Muscle layer of duodenum (tissue), 2 donors: ENCODE data around the gene SCUBE2.

ENCODE experiments used
- H3K27ac ChIP-seq: one replicate; pipeline ENCODE4 v1.7.0; 2013; ENCODE audit warnings: mild to moderate bottlenecking, low read length
- H3K27me3 ChIP-seq: one replicate; pipeline ENCODE4 v1.7.0; 2013; ENCODE audit warnings: low read depth, mild to moderate bottlenecking, control low read depth, low read length
- H3K36me3 ChIP-seq, 2 donors: one replicate each; pipeline ENCODE4 v1.7.0; 2013; ENCODE audit warnings: low read length in 2 of 2, control low read depth in 1 of 2, mild to moderate bottlenecking in 1 of 2; ENCODE audit not compliant: insufficient read depth in 2 of 2, control insufficient read depth in 1 of 2
- H3K4me1 ChIP-seq, 2 donors: one replicate each; pipeline ENCODE4 v1.7.0; 2013; ENCODE audit warnings: low read length in 2 of 2, mild to moderate bottlenecking in 2 of 2, control low read depth in 1 of 2, moderate library complexity in 1 of 2; ENCODE audit not compliant: insufficient read depth in 2 of 2, control insufficient read depth in 1 of 2
- H3K4me3 ChIP-seq, 2 donors: one replicate each; pipeline ENCODE4 v1.7.0; 2013; ENCODE audit warnings: low read length in 2 of 2, low read depth in 1 of 2, mild to moderate bottlenecking in 1 of 2
- H3K9me3 ChIP-seq, 2 donors: one replicate each; pipeline ENCODE4 v1.7.0; 2013; ENCODE audit warnings: low read length in 2 of 2, control low read depth in 1 of 2, mild to moderate bottlenecking in 1 of 2; ENCODE audit not compliant: control insufficient read depth in 1 of 2
- donor health status: healthy.

The SCUBE2 gene

DNA sequence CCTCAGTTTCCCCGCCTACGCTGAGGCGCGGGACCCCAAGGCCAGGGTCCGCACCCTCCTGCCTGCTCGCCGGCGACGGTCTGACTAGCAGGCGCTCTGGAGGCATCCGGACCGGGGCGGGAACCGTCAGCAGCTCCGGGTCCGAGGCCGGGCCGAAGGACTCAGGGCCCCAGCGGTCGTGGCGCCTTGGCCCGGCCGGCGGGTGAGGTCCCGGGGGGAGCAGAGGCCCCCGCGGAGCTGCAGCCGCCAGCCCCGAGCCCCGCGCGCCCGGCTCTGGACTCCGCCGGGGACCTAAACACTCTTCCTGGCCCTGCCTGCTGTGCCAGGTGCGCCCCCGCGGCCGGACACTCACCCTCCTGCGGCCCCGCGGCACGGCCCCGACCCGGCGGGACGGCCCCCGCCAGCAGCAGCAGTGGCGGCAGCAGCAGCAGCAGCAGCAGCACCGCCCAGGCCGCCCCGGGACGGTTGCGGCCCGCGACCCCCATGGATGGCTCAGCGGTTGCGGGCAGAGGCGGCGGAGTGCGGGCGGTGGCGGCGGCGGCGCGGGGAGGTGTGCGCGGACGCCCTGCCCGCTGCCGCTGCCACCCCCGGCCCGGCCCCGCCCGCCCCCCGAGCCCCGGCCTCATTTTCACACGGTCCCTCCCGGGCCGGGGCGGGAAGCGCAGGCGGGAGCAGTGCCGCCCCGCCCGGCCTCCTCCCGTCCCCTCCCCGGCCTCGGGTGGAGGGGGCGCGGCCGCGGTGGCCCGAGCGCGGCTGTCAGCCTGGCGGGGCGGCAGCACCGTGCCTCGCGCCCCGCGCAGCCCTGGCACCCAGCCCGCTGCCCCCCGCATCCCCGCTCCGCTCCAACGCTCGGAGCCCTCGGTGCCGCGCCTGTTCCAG lies at the start of gene SCUBE2:
TSS of gene SCUBE2 (minus strand) at position 556 of the 879 bp plus-strand sequence. CDS start at position 485, 71 bp downstream.
- Histone ChIP-seq H3K27me3 (no peaks in the 10 kb centered on the region), H3K36me3 (no peaks in the 10 kb centered on the region), H3K4me1 (no peaks in the 10 kb centered on the region), H3K27ac (no peak within 1 kb of the TSS), H3K4me3 (peak within 1 kb of the TSS; percentile 46 to 75), H3K9me3 (no peaks in the 10 kb centered on the region)

DNA sequence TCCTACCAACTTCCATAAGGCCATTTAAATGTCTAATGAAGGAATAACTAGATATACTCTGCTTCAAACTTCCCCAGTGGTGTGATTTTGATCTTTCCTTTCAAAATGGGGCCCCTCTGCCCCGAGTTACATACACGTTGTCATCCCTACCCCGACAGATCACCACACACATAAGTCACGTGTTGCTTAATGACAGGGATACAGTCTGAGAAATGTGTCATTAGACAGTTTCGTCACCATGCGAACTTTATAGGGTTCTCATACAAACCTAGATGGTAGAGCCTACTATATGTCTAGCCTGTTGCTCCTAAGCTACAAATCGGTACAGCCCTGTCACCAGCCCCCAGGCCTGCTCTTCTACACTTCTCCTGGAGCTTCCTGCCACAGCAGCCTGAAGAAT lies 49.8 kb upstream of the SCUBE2 start:
- Histone ChIP-seq H3K36me3 (peaks cover 33 to 71% of the 10 kb centered on the region in 2 donors), H3K27me3 (no peaks in the 10 kb centered on the region), H3K4me3 (no peak overlapping the region), H3K9me3 (no peaks in the 10 kb centered on the region), H3K27ac (no peak overlapping the region), H3K4me1 (peaks cover 3 to 19% of the 10 kb centered on the region in 2 donors)

DNA sequence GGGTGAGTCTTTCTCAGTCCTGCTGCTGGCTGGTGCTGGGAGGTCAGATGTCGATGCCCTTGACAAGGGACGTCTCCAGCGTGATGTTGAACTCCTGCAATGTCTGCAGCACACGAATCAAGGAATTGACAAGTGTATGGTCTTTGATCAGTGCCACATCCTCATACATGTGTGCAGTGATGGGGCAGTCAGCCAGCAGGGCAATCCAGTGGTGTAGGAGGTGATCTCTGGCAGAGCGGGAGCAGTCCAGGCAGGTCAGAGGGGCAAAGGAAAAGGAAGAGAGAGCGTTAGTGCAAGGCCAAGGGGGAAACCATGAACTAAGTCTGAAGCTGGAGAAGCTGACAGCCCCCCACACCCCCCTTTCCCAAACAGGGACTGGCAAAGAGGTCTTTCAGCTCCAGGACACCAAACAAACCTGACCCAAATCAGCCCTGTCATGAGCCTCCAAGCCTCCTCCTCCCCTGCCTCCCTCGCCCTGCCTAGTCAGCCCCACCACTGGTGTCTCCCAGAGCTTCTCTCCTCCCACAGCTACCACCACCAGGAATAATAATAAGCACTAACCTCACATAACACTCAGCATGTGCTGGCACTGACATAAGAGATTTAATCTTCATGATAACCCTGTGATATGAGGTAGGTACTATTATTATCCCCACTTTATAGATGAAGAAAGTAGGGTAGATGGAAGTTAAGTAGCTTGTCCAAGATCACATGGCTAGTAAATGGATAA lies 48.4 kb upstream of the SCUBE2 start:
- Histone ChIP-seq H3K36me3 (peaks cover 23 to 57% of the 10 kb centered on the region in 2 donors), H3K4me3 (no peak overlapping the region), H3K27ac (no peak overlapping the region)

DNA sequence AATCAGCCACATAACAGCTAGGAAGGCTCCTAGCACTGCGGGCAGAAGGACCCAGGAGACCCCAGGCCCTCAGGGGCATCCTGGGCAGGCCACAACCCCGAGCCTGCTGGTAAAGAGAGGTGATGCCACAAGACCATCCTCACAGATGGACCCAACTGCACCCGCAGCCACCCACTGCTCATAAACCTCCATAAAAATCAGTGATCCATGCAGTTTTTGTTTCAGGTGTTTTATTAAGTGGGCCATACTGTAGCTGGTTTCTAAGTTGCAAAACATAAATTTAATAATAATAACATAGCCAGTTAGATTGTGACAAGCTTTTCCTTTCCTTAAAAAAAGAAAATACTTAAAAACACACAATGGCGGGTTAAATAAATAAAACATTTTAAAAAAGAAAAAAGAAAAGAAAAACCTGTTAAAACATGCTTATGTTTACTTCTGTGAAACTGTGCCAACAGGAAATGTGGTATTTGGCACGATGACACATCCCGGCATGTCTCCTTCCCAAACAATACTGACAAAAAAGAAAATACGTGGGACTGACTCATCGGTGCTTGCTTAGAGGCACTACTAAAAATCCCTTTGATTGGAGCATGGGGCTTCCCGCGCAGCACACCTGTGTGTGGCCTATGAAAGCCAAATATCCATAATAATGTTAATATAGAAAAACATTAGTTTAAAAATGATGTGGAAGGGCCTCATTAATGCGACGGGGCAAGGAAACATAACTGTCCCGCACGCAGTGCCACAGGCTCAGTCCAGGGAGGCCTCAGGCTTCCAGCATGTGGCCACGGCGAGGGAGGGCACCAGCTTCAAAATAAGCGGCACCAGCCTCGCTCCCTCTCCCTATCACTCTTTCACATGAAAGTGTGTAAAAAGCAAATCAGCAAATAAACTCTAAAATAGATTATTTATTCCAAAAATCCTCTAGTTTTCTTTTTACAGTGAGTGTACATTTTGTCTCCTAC lies 47.5 kb upstream of the SCUBE2 start:
- peak overlapping the region; percentile 26 for H3K27ac ChIP-seq

More for the DNA sequence above, 48.4 kb upstream of the SCUBE2 start:
- Histone ChIP-seq H3K27me3 (no peaks in the 10 kb centered on the region), H3K4me1 (peaks cover 3 to 19% of the 10 kb centered on the region in 2 donors), H3K9me3 (no peaks in the 10 kb centered on the region)

DNA sequence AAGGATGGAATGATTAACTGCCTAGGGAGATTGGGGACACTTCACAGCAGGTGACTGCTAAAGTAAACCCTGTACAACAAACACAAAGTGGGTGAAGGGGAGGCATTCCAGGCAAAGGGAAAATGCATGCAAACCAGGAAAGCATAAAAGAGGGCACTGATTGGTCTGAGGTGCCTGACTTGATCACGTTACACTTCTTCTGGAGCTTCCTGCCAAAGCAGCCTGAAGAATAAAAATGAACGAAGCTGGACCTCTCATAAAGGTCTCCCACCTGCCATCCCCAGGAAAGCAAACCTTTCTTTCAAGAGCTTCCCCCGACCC lies 46.7 kb upstream of the SCUBE2 start:
- peaks cover 3 to 19% of the 10 kb centered on the region in 2 donors for H3K4me1 ChIP-seq
- no peaks in the 10 kb centered on the region for H3K9me3 ChIP-seq
- no peaks in the 10 kb centered on the region for H3K27me3 ChIP-seq
- peaks cover 16 to 41% of the 10 kb centered on the region in 2 donors for H3K36me3 ChIP-seq
- H3K4me3 ChIP-seq: no peak overlapping the region
- H3K27ac ChIP-seq: peak overlapping the region; percentile 26

More for the DNA sequence above, 47.5 kb upstream of the SCUBE2 start:
- H3K36me3 ChIP-seq: peaks cover 22 to 48% of the 10 kb centered on the region in 2 donors
- no peaks in the 10 kb centered on the region for H3K9me3 ChIP-seq
- peaks cover 3 to 19% of the 10 kb centered on the region in 2 donors for H3K4me1 ChIP-seq
- no peak overlapping the region for H3K4me3 ChIP-seq
- H3K27me3 ChIP-seq: no peaks in the 10 kb centered on the region

DNA sequence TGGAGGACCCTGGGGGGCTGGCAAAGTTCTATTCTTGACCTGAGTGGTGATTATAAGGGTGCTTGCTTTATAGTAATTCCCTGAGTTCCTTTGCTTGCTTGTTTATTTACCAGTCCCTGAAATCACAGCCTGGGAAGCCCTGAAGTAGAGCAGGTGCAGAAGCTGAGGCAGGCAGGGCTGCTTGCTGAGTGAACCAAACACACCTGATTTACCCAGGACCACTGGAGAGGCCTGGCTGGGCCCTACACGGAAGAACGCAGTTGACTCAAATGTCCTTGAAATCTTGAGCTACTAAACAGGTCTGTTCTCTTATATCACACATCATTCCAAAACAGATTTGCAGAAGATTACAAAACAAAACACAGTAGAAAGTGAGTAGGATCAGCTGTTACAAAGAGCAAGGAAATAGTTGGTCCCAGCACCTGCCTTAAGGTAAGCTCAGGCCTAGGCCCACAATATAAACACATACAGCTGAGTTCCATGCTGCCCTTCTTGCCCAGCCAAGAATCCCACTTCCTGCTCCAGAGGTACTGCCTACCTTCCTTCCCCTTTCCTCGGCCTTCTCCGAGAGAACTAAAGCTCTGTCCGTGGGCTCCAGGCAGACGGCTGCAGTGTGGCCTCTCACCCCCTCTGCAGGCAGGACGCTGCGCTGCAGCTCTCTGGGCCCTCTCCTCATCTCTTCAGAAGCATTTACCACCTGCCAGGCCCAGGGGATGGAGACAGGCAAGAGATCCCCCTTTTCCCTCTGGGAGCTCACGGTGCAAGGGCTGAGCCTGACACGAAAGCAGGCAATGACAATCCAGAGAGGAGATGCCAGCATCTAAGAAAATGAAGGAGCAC lies 46.1 kb upstream of the SCUBE2 start:
- H3K4me3 ChIP-seq: no peak overlapping the region
- H3K27me3 ChIP-seq: no peaks in the 10 kb centered on the region
- no peaks in the 10 kb centered on the region for H3K9me3 ChIP-seq
- H3K27ac ChIP-seq: peak overlapping the region; percentile 25
- H3K4me1 ChIP-seq: peaks cover 3 to 19% of the 10 kb centered on the region in 2 donors
- H3K36me3 ChIP-seq: peaks cover 12 to 36% of the 10 kb centered on the region in 2 donors

DNA sequence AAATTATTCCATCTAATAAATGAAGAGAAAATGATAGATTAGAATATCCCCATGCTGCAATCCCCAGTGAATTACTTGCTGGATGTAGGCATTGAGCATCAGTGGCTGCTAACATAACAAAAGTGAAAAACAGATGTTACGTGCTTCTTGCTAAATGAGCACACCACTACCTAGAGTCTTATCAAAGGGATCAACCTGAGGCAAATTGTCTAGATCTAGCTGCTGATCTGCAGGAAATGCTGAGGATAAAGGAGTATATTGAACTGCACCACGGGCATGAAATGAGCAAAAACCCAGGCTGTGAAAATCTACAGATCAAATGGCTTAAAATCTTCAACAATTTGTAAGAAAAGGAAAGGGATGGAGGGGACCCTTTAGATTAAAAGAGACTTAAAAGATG lies 45.3 kb upstream of the SCUBE2 start:
- Histone ChIP-seq H3K4me1 (peaks cover 3 to 19% of the 10 kb centered on the region in 2 donors), H3K36me3 (peaks cover 4 to 29% of the 10 kb centered on the region in 2 donors), H3K9me3 (no peaks in the 10 kb centered on the region), H3K27ac (no peak overlapping the region), H3K4me3 (no peak overlapping the region), H3K27me3 (no peaks in the 10 kb centered on the region)

DNA sequence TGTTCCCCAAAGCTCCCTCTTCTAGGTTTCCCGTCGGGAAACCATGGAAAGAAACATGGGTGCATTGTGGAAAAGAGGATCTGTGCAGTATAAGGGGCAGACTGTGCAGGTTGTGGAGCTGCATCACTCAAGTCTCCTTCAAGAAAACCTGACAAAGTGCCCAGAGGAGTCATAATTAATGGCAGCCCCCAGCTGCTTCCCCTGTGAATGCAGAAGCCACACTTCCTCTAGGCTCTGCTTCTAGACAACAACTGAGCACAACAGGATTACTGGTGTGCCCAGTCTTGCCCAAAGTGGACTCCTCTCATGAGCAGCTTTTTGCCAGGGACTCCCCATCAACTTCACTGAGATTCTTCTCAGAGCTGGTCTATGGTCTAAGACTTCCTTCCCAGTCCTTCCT lies 42.6 kb upstream of the SCUBE2 start:
- Histone ChIP-seq H3K36me3 (peaks cover 0 to 6% of the 10 kb centered on the region in 2 donors), H3K4me1 (peaks cover 3 to 18% of the 10 kb centered on the region in 2 donors), H3K4me3 (no peak overlapping the region), H3K9me3 (no peaks in the 10 kb centered on the region), H3K27ac (no peak overlapping the region), H3K27me3 (no peaks in the 10 kb centered on the region)

DNA sequence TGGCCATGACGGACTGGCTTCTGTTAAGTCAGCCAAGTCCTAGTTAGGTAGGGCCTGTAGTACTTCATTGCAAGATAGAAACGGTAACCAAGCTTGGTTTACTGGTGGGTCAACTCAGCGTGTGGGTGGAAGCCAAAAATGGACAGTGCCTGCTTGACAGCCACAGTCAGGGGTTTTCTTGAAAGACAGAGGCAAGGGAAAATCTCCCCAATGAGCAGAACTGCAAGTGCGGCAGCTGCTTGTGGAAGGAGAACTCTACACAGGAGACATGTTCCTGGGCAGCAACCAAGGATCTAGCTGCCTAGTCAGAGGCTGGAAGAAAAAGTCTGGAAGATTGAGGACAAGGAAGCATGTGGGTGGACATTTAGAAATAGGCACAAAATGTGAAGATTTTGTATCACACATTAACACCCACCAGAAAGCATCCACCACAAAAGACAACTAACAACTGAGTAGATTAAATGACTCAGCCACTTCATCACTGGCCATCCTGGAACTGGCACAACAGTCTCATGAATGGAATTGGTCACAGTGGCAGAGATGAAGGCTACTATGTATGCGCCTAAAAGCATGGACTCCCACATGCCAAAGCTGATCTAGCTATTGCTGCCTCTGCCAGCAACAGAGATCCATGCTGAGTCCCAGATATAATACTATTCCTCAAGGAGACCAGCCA lies 40.9 kb upstream of the SCUBE2 start:
- H3K27ac ChIP-seq: no peak overlapping the region
- H3K27me3 ChIP-seq: no peaks in the 10 kb centered on the region
- peaks cover 1% of the 10 kb centered on the region in 2 donors for H3K4me1 ChIP-seq
- no peaks in the 10 kb centered on the region for H3K9me3 ChIP-seq
- no peaks in the 10 kb centered on the region for H3K36me3 ChIP-seq
- H3K4me3 ChIP-seq: no peak overlapping the region

DNA sequence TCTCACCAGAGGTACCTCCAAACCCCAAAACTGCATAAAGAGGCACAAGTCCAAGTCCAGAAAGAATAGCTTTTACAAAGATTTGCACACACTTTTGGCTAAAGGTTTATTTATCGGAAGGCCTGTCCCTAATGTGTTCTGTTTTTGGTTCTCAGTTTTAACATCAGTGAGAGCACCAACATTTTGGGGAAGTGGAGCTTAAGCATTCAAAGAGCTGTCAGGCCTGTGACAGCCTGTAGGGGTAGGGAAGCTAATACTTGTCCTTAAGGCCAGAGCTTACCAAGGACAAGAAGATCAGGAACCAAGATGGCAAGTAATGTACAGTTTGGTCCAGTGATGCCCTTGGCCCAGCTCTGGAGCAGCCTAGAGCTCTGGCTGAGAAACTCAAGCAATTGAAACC lies 38.9 kb upstream of the SCUBE2 start:
- Histone ChIP-seq H3K27me3 (no peaks in the 10 kb centered on the region), H3K9me3 (no peaks in the 10 kb centered on the region), H3K4me3 (no peak overlapping the region), H3K36me3 (no peaks in the 10 kb centered on the region), H3K27ac (no peak overlapping the region), H3K4me1 (no peaks in the 10 kb centered on the region)
